ENCODE results near the gene PRPF6. TPM values are rescaled to one million over a fixed set of nuclear protein-coding genes. Genes with fewer than 3 reads are reported as not detected.

The PRPF6 gene
- total and polyA plus RNA-seq, 2 of the 13 experiments (the other 11 are each of a cell fraction or from before 2014, with no cell fraction given): 63.7 to 101 TPM

DNA sequence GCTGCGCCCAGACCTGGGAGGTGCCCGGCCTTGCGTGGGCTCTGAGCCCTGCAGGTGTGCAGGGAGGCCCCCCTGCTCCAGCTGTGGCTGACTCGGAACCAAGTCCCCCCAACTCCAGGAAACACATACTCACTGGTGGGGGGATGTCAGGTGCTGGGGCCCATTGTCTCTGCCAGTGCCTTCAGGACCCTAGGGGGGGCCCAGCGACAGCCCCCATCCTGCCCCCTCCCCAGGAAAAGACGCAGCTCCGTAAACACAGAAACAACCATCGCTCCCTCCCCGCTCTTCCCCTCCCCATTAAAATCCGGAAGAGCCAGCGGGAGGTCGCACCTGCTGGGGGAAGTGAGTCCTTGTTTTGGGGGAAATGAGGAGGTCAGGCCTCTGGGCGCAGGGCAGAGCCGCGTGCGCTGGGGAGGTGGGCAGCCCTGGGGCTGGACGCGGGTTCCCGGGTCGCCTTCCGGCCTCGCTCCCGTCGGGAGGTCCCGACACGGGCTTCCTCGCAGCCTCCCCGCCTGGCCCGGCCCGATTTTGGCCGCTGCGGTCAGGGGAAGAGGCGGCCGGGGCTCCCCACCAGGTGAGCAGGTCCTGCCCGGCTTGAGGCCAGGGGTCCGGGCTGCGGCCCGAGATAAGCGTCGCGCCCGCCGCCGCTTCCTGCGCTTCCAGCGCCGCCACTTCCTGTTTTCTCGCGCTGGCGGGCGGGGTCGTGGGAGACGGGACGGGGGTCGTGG is 61.3 kb downstream of the PRPF6 start (continued):
- TF ChIP-seq, protein P1, sequence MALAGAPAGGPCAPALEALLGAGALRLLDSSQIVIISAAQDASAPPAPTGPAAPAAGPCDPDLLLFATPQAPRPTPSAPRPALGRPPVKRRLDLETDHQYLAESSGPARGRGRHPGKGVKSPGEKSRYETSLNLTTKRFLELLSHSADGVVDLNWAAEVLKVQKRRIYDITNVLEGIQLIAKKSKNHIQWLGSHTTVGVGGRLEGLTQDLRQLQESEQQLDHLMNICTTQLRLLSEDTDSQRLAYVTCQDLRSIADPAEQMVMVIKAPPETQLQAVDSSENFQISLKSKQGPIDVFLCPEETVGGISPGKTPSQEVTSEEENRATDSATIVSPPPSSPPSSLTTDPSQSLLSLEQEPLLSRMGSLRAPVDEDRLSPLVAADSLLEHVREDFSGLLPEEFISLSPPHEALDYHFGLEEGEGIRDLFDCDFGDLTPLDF (CRISPR knock-in tag; IDR thresholded peaks at IDR 0.05): no peak
- TF ChIP-seq, protein P2, sequence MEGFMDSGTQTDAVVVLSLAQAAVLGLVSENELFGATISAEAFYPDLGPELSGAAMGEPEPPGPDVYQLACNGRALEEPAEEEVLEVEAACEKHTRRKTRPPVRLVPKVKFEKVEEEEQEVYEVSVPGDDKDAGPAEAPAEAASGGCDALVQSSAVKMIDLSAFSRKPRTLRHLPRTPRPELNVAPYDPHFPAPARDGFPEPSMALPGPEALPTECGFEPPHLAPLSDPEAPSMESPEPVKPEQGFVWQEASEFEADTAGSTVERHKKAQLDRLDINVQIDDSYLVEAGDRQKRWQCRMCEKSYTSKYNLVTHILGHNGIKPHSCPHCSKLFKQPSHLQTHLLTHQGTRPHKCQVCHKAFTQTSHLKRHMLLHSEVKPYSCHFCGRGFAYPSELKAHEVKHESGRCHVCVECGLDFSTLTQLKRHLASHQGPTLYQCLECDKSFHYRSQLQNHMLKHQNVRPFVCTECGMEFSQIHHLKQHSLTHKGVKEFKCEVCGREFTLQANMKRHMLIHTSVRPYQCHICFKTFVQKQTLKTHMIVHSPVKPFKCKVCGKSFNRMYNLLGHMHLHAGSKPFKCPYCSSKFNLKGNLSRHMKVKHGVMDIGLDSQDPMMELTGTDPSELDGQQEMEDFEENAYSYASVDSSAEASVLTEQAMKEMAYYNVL (CRISPR knock-in tag; IDR thresholded peaks at IDR 0.05; ENCODE audit: borderline replicate concordance): 0 out of 2 replicates have a peak, but pooled peaks have one; percentile 22
- TF ChIP-seq, protein P3, sequence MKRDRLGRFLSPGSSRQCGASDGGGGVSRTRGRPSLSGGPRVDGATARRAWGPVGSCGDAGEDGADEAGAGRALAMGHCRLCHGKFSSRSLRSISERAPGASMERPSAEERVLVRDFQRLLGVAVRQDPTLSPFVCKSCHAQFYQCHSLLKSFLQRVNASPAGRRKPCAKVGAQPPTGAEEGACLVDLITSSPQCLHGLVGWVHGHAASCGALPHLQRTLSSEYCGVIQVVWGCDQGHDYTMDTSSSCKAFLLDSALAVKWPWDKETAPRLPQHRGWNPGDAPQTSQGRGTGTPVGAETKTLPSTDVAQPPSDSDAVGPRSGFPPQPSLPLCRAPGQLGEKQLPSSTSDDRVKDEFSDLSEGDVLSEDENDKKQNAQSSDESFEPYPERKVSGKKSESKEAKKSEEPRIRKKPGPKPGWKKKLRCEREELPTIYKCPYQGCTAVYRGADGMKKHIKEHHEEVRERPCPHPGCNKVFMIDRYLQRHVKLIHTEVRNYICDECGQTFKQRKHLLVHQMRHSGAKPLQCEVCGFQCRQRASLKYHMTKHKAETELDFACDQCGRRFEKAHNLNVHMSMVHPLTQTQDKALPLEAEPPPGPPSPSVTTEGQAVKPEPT (CRISPR knock-in tag; IDR thresholded peaks at IDR 0.05; ENCODE audit: low read depth): peak; percentile 93; the same call in 1 of the 2 replicates
- TF ChIP-seq EZH2 (conservative IDR thresholded peaks at IDR 0.05; ENCODE audit: low read depth, low read length) (no peak), ZNF567 (CRISPR knock-in tag; IDR thresholded peaks at IDR 0.05; ENCODE audit: borderline replicate concordance) (0 out of 2 replicates have a peak, but pooled peaks have one; percentile 75), ZBTB38 (CRISPR knock-in tag; IDR thresholded peaks at IDR 0.05) (no peak; the same call in none of the 2 replicates), FOXP1 (IDR thresholded peaks at IDR 0.05) (no peak), FOXP1 (CRISPR knock-in tag; IDR thresholded peaks at IDR 0.05) (no peak), PATZ1 (CRISPR knock-in tag; IDR thresholded peaks at IDR 0.05) (peak; percentile 90), ZNF709 (CRISPR knock-in tag; IDR thresholded peaks at IDR 0.05) (peak; percentile 87; the same call in 1 of the 2 replicates), ZNF788 (CRISPR knock-in tag; IDR thresholded peaks at IDR 0.05; ENCODE audit: borderline replicate concordance) (peak; percentile 82; the same call in 1 of the 2 replicates), SMAD1 (CRISPR knock-in tag; IDR thresholded peaks at IDR 0.05; ENCODE audit: borderline replicate concordance, low read depth) (peak; percentile 97; the same call in 1 of the 2 replicates)
- TF ChIP-seq, protein P4, sequence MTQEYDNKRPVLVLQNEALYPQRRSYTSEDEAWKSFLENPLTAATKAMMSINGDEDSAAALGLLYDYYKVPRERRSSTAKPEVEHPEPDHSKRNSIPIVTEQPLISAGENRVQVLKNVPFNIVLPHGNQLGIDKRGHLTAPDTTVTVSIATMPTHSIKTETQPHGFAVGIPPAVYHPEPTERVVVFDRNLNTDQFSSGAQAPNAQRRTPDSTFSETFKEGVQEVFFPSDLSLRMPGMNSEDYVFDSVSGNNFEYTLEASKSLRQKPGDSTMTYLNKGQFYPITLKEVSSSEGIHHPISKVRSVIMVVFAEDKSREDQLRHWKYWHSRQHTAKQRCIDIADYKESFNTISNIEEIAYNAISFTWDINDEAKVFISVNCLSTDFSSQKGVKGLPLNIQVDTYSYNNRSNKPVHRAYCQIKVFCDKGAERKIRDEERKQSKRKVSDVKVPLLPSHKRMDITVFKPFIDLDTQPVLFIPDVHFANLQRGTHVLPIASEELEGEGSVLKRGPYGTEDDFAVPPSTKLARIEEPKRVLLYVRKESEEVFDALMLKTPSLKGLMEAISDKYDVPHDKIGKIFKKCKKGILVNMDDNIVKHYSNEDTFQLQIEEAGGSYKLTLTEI (CRISPR knock-in tag; conservative IDR thresholded peaks at IDR 0.05): no peak
- TF ChIP-seq, protein P5, sequence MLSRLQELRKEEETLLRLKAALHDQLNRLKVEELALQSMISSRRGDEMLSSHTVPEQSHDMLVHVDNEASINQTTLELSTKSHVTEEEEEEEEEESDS (CRISPR knock-in tag; IDR thresholded peaks at IDR 0.05; ENCODE audit: borderline replicate concordance): no peak

Measured in HepG2 (cell line).